ENCODE data around the gene SIGLEC5. TPM values are rescaled to one million over a fixed set of nuclear protein-coding genes. Genes with fewer than 3 reads are reported as not detected.

The SIGLEC5 gene
- total RNA-seq, 4 donors from 2014 or later = 0.20 to 2.2 (median 1.6) TPM

DNA sequence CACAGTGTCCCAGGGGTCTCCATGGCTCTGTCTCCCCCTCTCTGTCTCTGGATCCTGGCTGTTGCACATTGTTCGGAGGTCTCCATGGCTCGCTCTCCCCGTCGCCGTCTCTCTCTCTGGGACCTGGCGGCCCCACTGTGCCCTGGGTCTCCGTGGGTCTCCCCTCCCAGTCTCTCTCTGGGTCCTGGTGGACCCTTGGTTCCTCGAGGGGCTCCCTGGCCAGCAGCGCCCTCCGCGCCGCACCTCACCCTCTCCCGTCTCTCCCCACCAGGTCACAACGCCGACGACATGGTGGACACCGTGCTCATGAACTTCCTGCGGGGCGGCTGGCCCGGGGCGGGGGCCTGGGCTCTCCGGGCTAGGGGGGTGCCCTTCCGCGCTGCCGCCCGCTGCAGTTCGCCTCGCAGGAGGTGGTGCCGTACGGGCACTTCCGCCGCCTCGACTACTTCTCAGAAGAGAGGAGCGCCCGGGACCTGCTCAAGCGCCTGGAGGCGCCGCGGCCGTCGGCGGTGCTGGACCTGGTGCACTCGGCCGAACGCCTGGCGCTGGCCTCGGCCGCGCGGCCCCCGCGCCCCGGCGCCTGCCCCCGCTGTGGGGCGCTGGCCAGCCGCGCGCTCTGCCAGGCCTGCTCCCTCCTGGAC, 29.1 kb downstream of the SIGLEC5 start:
- peak overlapping the region in 1 of 4 donors; percentile 19 for H3K27ac ChIP-seq
- no peak for DNase-seq (ENCODE audit: low spot score in 2 of 2)
- H3K27me3 ChIP-seq = peaks cover 0 to 34% of the 10 kb centered on the region in 2 donors
- peaks cover 0 to 7% (median 0%) of the 10 kb centered on the region in 4 donors for H3K9me3 ChIP-seq
- peaks cover 0 to 15% (median 0%) of the 10 kb centered on the region in 3 donors for H3K36me3 ChIP-seq
- H3K4me3 ChIP-seq = peak overlapping the region in 1 of 4 donors; percentile 18
- TF ChIP-seq, protein P1, sequence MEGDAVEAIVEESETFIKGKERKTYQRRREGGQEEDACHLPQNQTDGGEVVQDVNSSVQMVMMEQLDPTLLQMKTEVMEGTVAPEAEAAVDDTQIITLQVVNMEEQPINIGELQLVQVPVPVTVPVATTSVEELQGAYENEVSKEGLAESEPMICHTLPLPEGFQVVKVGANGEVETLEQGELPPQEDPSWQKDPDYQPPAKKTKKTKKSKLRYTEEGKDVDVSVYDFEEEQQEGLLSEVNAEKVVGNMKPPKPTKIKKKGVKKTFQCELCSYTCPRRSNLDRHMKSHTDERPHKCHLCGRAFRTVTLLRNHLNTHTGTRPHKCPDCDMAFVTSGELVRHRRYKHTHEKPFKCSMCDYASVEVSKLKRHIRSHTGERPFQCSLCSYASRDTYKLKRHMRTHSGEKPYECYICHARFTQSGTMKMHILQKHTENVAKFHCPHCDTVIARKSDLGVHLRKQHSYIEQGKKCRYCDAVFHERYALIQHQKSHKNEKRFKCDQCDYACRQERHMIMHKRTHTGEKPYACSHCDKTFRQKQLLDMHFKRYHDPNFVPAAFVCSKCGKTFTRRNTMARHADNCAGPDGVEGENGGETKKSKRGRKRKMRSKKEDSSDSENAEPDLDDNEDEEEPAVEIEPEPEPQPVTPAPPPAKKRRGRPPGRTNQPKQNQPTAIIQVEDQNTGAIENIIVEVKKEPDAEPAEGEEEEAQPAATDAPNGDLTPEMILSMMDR (IDR thresholded peaks at IDR 0.05) = no peak
- H3K4me1 ChIP-seq = no peaks in the 10 kb centered on the region
- WGBS, 2 donors = 19 to 21% methylated on average over 36 to 38 of the region's 59 CpGs

DNA sequence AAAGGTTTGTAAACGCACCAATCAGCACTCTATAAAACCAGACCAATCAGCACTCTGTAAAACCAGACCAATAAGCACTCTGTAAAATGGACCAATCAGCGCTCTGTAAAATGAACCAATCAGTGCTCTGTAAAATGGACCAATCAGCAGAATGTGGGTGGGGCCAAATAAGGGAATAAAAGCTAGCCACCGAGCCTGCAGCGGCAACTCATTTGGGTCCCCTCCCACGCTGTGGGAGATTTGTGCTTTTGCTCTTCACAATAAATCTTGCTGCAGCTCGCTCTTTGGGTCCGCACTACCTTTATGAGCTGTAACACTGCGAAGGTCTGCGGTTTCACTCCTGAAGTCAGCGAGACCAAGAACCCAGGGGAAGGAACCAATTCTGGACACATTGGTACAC, 31.1 kb downstream of the SIGLEC5 start:
- no peaks in the 10 kb centered on the region for H3K9me3 ChIP-seq
- peaks cover 0 to 34% of the 10 kb centered on the region in 2 donors for H3K27me3 ChIP-seq
- H3K36me3 ChIP-seq = peaks cover 0 to 6% (median 0%) of the 10 kb centered on the region in 3 donors
- peaks cover 0 to 6% (median 4%) of the 10 kb centered on the region in 4 donors for H3K4me1 ChIP-seq
- H3K4me3 ChIP-seq = no peak overlapping the region
- 91 to 95% methylated on average over 10 of the region's 10 CpGs for WGBS, 2 donors
- TF ChIP-seq POLR2A (IDR thresholded peaks at IDR 0.05) = no peak
- TF ChIP-seq EP300 (IDR thresholded peaks at IDR 0.05) = no peak
- TF ChIP-seq, protein P1 (IDR thresholded peaks at IDR 0.05) = no peak
- DNase-seq (ENCODE audit: low spot score in 2 of 2) = no peak
- no peak overlapping the region for H3K27ac ChIP-seq

DNA sequence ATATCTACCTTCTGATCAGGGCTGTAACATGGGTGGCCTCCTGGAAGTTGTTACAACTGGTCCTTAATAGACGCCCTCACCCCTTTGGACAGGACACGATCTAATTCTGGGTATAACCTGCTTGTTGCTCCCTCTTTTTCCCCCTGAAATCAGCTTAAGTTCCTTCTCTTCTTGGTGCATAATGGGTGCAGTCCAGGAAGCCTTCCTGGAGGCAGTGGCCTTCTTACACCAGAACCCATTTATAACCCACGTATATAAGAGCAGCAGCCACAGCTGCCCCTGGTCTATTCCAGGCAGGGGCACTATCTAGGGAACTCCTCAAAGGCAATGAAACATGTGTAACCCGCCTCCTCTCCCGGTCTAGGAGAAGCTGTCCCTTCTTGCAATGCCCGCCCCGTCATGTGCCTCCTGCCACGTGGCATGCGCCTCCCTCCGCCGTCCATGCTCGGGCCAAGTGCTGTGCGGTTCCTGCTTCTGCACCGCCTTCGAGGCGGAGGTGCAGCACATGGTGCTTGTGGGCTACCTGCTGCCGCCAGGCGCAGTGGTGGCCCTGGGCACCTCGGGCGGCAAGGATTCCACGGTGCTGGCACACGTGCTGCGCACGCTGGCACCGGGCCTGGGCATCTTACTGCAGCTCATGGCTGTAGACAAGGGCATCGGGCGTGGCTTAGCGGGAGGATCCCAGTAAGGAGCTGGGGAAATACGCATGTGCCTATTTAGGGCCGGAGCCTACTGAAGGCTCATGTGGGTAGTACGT, 31.9 kb downstream of the SIGLEC5 start:
- Histone ChIP-seq H3K27me3 (peaks cover 0 to 34% of the 10 kb centered on the region in 2 donors), H3K9me3 (no peaks in the 10 kb centered on the region), H3K4me1 (peaks cover 0 to 13% (median 5%) of the 10 kb centered on the region in 4 donors), H3K36me3 (peaks cover 0 to 6% (median 0%) of the 10 kb centered on the region in 3 donors), H3K27ac (no peak overlapping the region), H3K4me3 (no peak overlapping the region)
- 90 to 95% methylated on average over 22 to 31 of the region's 31 CpGs for WGBS, 2 donors
- DNase-seq (ENCODE audit: low spot score in 2 of 2) = no peak
- TF ChIP-seq POLR2A (IDR thresholded peaks at IDR 0.05) (no peak), EP300 (IDR thresholded peaks at IDR 0.05) (no peak)
- TF ChIP-seq, protein P1 (IDR thresholded peaks at IDR 0.05) = no peak

DNA sequence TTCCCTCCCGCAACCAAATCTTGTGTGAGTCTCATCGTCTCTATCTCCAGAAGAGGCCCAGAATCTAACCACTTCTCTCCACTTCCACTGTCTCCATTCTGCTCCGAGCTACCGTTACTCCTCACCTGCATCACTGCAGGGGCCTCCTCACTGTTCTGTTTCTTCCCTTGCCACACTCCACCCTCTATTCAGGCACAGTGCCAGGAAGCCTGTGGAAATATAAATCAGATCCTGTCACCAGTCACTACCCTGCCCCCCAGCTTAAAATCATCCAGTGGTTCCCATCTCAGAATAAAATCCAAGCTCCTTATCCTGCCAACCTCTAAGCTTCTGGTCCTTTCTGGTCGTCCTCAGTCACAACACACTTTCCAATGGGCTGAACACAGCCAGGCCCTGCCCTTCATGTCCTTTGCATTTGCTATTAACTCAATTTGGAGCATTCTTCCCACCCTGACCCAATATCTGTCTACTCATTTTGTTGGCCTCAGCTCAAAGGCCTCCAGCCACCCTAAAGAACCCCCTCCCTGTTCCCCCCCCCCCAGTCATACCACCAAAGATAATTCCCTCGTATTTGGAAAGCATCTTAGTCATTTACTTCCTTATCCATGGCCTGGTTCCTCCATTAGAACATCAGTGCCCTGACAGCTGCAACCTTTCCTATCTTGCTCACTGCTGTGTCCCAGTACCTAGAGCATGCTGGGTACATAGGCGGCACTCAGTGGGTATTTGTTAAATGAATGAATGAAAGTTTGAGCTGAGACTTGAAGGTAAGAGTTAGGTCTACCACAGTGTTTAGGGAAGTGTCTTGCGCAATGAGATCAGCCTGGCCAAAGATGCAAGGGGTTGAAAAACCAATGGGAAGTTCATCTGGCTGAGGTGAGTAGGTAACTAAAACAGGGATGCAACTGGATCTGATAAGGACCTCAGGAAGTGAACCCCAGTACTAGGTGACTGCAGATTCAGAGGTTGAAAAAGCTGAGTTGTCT, 34.7 kb downstream of the SIGLEC5 start:
- no peaks in the 10 kb centered on the region for H3K9me3 ChIP-seq
- no peak overlapping the region for H3K27ac ChIP-seq
- peak overlapping the region in 2 of 4 donors; percentile 60 to 68 for H3K4me3 ChIP-seq
- peaks cover 0 to 23% of the 10 kb centered on the region in 2 donors for H3K27me3 ChIP-seq
- TF ChIP-seq, protein P1 (IDR thresholded peaks at IDR 0.05) = no peak
- no peak for TF ChIP-seq EP300 (IDR thresholded peaks at IDR 0.05)
- no peak for TF ChIP-seq POLR2A (IDR thresholded peaks at IDR 0.05)
- DNase-seq (ENCODE audit: low spot score in 2 of 2) = no peak
- H3K4me1 ChIP-seq = peaks cover 0 to 21% (median 7%) of the 10 kb centered on the region in 4 donors
- peaks cover 0 to 3% (median 0%) of the 10 kb centered on the region in 3 donors for H3K36me3 ChIP-seq
- WGBS, 2 donors = 86 to 91% methylated on average over 8 of the region's 8 CpGs

Data from tibial nerve (tissue), 4 donors.